Measurements from ENCODE around the gene SRGAP3.

The SRGAP3 gene

DNA sequence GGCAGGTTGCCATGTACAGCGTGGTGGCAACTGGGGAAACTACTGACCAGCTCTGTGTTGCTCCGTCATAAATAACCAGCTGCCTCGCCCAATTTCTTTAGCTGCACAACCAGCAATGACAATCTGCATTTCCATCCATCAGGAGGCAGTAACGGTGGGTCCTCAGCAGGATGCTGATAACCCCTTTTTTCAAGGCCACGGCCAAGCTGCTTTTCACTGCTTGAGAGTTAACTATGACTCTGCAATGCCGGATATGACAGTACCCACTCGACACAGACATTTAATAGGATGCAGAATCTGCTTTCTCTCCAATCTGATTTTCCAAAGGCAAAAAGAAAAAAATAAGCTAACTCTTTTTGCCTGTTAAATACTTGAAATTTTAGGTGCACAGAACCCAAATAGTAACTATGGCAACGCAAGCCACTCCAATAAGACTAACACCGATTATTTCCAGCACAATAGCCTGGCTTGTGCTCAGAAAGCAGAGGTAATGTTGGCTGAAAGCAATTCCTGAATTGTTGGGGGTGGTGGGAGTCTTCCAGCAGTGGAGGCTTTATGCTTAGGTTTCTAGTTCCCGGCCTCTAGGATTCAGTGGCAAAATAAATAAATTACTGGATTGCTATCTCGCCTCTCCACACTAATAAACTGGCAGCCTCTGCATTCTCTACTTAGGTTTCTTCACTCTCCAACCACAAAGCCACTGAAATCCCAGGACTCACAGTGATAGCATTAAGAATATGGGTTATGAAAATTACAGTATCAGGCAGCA is 31.2 kb upstream of the SRGAP3 start (continued):
- TF ChIP-seq, protein P1, sequence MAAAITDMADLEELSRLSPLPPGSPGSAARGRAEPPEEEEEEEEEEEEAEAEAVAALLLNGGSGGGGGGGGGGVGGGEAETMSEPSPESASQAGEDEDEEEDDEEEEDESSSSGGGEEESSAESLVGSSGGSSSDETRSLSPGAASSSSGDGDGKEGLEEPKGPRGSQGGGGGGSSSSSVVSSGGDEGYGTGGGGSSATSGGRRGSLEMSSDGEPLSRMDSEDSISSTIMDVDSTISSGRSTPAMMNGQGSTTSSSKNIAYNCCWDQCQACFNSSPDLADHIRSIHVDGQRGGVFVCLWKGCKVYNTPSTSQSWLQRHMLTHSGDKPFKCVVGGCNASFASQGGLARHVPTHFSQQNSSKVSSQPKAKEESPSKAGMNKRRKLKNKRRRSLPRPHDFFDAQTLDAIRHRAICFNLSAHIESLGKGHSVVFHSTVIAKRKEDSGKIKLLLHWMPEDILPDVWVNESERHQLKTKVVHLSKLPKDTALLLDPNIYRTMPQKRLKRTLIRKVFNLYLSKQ (tag by site-specific recombination; IDR thresholded peaks at IDR 0.05; ENCODE audit: borderline replicate concordance), result no peak
- TF ChIP-seq SP7 (tag by site-specific recombination; IDR thresholded peaks at IDR 0.05), result no peak
- 0 out of 2 replicates have a peak, but pooled peaks have one; percentile 42 for TF ChIP-seq ZXDB (tag by site-specific recombination; IDR thresholded peaks at IDR 0.05)
- TF ChIP-seq, protein P2, sequence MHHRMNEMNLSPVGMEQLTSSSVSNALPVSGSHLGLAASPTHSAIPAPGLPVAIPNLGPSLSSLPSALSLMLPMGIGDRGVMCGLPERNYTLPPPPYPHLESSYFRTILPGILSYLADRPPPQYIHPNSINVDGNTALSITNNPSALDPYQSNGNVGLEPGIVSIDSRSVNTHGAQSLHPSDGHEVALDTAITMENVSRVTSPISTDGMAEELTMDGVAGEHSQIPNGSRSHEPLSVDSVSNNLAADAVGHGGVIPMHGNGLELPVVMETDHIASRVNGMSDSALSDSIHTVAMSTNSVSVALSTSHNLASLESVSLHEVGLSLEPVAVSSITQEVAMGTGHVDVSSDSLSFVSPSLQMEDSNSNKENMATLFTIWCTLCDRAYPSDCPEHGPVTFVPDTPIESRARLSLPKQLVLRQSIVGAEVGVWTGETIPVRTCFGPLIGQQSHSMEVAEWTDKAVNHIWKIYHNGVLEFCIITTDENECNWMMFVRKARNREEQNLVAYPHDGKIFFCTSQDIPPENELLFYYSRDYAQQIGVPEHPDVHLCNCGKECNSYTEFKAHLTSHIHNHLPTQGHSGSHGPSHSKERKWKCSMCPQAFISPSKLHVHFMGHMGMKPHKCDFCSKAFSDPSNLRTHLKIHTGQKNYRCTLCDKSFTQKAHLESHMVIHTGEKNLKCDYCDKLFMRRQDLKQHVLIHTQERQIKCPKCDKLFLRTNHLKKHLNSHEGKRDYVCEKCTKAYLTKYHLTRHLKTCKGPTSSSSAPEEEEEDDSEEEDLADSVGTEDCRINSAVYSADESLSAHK (tag by site-specific recombination; IDR thresholded peaks at IDR 0.05), result 0 out of 2 replicates have a peak, but pooled peaks have one; percentile 22
- peak; percentile 18; the same call in 1 of the 2 replicates for TF ChIP-seq ZNF585B (tag by site-specific recombination; IDR thresholded peaks at IDR 0.05)

DNA sequence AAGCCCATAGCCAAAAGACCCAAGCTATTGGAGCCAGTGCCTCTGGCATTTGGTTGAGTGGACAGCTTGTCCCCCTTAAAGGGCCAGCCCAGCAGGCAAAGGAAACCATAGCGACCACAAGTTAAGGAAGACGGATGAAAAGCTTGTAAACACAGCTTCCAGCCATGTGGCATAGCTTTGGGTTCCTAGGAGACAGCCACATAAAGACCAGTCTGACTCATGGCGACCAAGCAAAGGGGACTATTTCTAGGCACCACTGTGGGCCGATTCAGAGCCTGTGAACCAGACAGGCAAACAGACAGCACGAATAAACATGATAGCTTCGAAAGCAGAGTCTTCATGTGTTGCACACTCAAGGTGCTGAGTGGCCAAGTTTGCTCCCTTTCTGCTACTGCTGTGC is 30.5 kb upstream of the SRGAP3 start:
- CTCF ChIA-PET, result interaction anchor here (0.6 to 2.0 kb wide), 3 partner anchors 22 to 645 kb away, joined by 3 to 6 read pairs (median 4); no protein-coding TSS in a partner anchor
- no peaks in the 10 kb centered on the region for H3K36me3 ChIP-seq (ENCODE audit: control insufficient read depth in 2 of 2, insufficient read depth in 1 of 2, low read length in 2 of 2)
- H3K27ac ChIP-seq (ENCODE audit: extremely low read depth, low read depth, low read length), result no peak overlapping the region; the same call in 1 of the 2 replicates
- H3K4me1 ChIP-seq (ENCODE audit: control insufficient read depth, insufficient read depth, low read length), result peaks cover 15% of the 10 kb centered on the region
- no peak overlapping the region for H3K4me3 ChIP-seq (ENCODE audit: low read depth, low read length)
- no peaks in the 10 kb centered on the region for H3K9me3 ChIP-seq (ENCODE audit: control insufficient read depth, insufficient read depth, low read depth, low read length)
- POLR2A ChIA-PET, result no interaction called here
- TF ChIP-seq SP7 (tag by site-specific recombination; IDR thresholded peaks at IDR 0.05) (no peak), HOXD13 (CRISPR knock-in tag; IDR thresholded peaks at IDR 0.05; ENCODE audit: borderline replicate concordance) (no peak), ZNF623 (tag by site-specific recombination; IDR thresholded peaks at IDR 0.05) (no peak), ZNF366 (tag by site-specific recombination; conservative IDR thresholded peaks at IDR 0.05) (no peak), ZNF585B (tag by site-specific recombination; IDR thresholded peaks at IDR 0.05) (no peak), ZNF658 (tag by site-specific recombination; IDR thresholded peaks at IDR 0.05) (no peak), ZFP37 (tag by site-specific recombination; IDR thresholded peaks at IDR 0.05) (no peak), ZBTB17 (tag by site-specific recombination; IDR thresholded peaks at IDR 0.05) (no peak), ZNF48 (tag by site-specific recombination; IDR thresholded peaks at IDR 0.05) (no peak), ZNF184 (tag by site-specific recombination; IDR thresholded peaks at IDR 0.05) (no peak)
- TF ChIP-seq, protein P3, sequence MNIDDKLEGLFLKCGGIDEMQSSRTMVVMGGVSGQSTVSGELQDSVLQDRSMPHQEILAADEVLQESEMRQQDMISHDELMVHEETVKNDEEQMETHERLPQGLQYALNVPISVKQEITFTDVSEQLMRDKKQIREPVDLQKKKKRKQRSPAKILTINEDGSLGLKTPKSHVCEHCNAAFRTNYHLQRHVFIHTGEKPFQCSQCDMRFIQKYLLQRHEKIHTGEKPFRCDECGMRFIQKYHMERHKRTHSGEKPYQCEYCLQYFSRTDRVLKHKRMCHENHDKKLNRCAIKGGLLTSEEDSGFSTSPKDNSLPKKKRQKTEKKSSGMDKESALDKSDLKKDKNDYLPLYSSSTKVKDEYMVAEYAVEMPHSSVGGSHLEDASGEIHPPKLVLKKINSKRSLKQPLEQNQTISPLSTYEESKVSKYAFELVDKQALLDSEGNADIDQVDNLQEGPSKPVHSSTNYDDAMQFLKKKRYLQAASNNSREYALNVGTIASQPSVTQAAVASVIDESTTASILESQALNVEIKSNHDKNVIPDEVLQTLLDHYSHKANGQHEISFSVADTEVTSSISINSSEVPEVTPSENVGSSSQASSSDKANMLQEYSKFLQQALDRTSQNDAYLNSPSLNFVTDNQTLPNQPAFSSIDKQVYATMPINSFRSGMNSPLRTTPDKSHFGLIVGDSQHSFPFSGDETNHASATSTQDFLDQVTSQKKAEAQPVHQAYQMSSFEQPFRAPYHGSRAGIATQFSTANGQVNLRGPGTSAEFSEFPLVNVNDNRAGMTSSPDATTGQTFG (tag by site-specific recombination; IDR thresholded peaks at IDR 0.05; ENCODE audit: borderline replicate concordance), result no peak
- TF ChIP-seq, protein P4, sequence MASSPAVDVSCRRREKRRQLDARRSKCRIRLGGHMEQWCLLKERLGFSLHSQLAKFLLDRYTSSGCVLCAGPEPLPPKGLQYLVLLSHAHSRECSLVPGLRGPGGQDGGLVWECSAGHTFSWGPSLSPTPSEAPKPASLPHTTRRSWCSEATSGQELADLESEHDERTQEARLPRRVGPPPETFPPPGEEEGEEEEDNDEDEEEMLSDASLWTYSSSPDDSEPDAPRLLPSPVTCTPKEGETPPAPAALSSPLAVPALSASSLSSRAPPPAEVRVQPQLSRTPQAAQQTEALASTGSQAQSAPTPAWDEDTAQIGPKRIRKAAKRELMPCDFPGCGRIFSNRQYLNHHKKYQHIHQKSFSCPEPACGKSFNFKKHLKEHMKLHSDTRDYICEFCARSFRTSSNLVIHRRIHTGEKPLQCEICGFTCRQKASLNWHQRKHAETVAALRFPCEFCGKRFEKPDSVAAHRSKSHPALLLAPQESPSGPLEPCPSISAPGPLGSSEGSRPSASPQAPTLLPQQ (tag by site-specific recombination; IDR thresholded peaks at IDR 0.05), result no peak
- TF ChIP-seq, protein P5, sequence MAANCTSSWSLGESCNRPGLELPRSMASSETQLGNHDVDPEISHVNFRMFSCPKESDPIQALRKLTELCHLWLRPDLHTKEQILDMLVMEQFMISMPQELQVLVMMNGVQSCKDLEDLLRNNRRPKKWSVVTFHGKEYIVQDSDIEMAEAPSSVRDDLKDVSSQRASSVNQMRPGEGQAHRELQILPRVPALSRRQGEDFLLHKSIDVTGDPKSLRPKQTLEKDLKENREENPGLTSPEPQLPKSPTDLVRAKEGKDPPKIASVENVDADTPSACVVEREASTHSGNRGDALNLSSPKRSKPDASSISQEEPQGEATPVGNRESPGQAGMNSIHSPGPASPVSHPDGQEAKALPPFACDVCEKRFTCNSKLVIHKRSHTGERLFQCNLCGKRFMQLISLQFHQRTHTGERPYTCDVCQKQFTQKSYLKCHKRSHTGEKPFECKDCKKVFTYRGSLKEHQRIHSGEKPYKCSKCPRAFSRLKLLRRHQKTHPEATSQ (tag by site-specific recombination; IDR thresholded peaks at IDR 0.05), result no peak
- TF ChIP-seq, protein P6, sequence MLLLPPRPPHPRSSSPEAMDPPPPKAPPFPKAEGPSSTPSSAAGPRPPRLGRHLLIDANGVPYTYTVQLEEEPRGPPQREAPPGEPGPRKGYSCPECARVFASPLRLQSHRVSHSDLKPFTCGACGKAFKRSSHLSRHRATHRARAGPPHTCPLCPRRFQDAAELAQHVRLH (tag by site-specific recombination; IDR thresholded peaks at IDR 0.05), result no peak
